ENCODE measurements around the gene TMEM154.

Gene TMEM154

DNA sequence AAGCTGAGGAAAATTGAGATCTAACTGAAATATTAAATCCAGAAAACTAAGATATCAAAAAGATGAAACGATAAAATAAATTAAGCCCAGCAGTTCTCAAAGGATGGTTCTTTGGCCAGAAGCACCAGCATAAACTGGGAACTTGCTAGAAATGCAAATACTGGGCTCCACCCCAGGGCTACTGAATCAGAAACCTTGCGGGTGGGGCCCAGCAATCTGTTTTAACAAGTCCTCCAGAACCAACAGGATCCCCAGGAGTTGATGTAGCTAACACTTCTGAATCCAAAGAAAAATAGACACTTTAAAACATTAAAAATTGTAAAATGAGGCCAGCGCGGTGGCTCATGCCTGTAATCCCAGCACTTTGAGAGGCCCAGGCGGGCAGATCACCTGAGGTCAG lies 14.1 kb upstream of the TMEM154 start:
- DNase-seq: no peak

DNA sequence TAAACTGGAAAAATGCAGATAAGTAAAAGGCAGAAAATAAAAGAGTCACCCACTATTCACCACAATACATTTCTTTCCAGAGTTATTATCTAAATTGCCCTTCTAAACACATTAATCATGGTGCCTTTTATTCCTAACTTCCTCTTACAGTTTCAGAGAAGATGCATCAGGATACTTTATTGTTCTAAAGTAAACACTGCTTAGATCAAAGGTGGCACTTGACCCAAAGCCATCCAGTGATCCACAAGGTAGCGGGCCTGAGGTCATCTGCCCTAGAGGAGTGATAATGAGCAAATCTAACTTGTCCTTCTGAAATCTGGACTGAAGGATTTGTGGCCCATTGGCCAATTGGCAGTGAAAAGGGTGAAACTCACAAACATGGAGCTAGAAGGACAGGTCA lies 12.0 kb upstream of the TMEM154 start:
- no peak for DNase-seq

DNA sequence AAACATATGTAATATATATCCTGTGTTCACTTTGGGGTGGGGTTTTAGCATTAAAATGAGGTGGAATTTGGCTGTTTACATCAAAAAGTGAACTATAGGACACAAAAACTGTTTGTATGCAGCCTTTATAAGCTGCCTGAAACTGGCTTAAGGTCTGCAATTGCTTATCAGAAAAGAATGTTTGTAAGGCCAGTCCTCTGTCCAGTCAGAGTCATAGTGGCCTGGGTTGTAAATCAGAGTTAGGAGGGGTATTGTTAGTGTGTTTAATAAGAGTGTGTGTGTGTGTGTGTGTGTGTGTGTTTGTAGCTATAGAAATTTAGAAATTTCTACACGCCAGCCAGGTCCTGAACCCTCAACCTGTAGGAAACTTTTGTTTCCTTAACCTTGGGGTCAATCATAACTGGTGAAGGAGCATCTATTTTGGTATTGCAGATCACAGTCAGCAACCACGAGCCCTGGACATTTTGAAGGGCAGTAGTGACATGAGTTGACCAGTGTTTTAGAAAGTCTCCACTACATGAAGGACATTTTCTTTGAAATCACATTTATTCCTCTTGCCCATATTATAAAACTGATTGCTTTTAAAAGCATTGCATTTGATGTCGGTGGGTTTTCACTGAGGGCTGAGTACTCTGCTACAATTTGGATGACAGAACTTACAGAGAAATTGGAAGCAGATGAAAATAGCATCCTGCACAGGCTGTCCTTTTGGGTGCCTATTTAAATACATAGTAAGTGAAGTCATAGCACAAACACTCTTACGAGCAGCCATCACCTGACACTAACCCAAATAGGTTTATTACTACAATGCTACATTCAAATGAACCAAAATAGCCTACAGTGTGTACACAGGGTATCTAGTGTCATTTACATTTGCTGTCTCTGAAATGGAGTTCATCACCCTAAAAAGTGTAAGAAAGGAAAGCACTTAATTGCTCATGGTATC lies 11.2 kb upstream of the TMEM154 start:
- no peak for DNase-seq

- DNase-seq: no peak
These were observed 10.1 kb upstream of the TMEM154 start for GRCh38 chr4:152689615-152690501.

- no peak for DNase-seq
These were observed 8.3 kb upstream of the TMEM154 start for GRCh38 chr4:152687974-152688599.

GRCh38 chr4:152686452-152687013 lies 6.7 kb upstream of the TMEM154 start:
- DNase-seq: no peak

GRCh38 chr4:152684587-152684986 lies 4.8 kb upstream of the TMEM154 start:
- DNase-seq: no peak

DNA sequence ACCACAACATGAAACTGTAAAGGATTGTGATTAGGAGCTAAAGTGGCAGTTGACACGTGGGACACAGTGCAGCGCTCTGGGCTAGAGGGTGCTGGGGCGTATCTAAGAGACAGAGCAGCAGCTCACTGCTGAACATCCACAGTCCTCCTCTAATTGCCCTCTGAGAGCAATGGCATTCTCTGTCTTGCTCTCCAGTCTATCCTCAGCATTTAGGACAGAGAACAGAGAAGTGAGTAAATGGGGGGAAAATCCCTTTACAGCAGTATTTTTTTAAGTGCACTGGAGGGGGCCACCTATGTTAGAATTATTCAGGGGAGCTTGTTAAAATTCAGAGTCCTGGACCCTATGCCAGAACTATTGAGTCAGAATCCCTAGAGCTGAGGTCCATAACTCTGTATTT lies 4.2 kb upstream of the TMEM154 start:
- DNase-seq: no peak

GRCh38 chr4:152682143-152682941 lies 2.5 kb upstream of the TMEM154 start:
- no peak for DNase-seq

GRCh38 chr4:152680988-152681603 lies 1.3 kb upstream of the TMEM154 start:
- no peak for DNase-seq

- DNase-seq: no peak
These were observed 956 bp downstream of the TMEM154 start for GRCh38 chr4:152678841-152679240.

DNA sequence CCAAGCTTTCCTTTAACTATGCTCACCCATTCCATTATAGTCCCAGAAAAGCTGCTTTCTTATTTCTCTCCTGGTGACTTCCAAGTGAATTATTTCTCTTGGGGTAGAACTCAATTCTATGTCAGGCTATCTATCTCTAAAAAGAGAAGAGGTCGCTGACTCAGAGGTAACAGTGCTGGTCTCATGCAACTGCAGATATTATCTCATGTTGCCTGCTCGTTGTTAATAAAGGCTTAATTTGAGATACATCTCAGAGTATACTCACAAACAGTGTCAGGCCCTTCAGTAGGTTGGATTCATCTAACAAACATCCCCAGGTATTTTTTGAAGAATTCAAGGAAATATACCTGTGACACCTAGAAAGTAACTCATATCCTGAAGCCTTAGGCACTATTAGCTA lies 2.7 kb downstream of the TMEM154 start:
- no peak for DNase-seq

DNA sequence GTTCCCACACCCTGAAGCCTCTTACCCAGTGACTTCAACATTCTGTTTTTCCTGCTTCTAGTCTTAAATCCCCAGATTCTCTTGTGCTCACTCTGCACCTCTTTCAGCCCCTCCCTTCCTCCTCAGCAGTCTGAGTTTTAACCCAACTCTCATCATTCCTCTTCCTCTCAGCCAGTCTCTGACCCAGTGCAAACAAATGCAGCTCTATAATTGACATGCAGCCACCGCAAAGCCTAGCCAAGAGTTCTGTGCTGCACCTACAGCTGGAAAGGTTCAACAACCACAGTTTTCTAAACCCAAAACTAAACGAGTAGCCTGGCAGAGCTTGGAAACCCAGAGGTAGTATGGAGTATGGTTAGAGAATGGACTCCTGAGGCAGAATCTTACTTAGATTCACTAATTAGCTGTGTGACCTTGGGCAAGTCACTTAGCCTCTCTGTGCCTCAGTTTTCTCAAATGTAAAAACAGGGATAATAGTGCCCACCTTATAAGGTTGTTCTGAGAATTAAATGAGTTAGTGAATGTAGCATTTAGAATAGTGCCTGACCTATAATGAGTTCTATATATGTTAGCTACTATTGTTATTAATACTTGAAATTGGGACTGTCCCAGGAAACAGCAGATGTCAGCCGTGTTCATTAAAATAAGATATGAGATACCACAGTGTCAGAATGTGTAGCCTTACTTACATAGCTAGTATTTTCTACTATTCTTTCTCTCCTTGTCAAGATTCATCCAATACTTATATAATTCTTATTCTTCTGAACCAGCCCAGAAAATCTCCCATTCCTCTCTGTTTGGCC lies 3.5 kb downstream of the TMEM154 start:
- DNase-seq: no peak

GRCh38 chr4:152674359-152674758 lies 5.4 kb downstream of the TMEM154 start:
- DNase-seq: no peak

GRCh38 chr4:152673489-152673888 lies 6.3 kb downstream of the TMEM154 start:
- DNase-seq: no peak

DNA sequence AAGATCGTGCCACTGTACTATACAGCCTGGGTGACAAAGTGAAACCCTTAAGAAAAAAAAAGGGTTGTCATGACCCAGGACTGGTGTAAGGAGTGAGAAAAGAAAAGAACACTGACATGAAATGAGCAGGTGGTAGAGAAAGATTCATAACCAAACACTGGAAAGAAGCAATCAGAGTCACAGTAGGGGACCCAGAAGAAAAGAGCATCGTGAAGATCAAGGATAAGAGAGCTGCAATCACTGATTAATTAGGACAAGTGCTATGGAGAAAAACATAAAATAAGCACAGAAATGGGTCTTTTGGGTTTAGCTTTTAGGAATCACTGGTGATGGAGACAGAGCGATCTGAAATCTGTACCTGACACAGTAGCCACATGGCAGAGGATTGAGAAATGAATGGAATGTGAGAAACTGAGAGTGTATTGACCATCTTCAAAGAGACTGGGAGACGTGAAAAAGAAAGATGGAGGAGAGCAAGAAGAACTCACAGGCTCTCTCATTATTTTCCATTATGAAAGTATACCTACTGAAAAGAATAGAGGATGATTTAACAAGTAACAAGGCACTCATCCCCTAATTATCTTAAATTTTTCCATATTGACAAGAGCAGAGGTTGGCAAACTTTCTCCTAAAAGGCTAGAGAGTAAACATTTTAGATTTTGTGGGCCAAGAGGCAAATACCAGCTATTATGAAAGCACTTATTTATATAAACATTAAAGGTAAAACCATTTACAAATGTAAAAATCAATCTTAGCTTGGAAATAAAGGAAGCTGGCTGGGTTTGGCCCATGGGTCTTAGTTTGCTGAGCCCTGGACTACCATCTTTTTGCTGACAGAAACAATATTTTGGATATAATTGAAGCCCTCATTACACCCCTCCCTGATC lies 7.3 kb downstream of the TMEM154 start:
- no peak for DNase-seq

DNA sequence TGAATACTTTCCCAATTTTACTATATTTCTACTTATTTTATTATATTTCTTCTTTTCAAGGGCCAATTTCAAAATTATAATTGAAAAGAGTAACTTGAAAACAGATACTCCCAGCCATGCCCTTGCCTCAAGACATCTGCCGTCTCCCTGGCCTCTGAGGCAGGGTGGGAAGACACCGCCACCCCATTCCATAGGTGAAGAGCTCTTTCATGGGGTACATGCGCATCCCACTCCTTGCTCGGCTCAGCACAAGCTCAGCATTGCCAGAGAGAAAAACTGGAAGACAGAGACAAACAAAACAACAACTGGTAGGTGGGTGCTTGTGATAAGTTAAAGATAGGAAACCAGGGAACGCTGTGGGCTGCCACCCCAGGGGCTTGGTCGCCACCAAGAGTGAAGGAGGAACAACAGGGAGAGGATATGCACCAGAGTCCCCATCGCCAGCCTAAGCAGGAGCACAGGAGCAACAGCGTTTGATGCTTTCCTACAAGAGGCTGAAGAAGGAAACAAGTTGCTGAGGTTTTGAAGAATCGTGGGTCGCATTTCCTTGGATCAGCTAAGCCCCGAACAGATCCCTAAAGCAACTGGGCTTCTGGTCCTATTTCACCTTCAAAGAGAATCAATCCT lies 11.3 kb downstream of the TMEM154 start:
- DNase-seq: no peak

DNA sequence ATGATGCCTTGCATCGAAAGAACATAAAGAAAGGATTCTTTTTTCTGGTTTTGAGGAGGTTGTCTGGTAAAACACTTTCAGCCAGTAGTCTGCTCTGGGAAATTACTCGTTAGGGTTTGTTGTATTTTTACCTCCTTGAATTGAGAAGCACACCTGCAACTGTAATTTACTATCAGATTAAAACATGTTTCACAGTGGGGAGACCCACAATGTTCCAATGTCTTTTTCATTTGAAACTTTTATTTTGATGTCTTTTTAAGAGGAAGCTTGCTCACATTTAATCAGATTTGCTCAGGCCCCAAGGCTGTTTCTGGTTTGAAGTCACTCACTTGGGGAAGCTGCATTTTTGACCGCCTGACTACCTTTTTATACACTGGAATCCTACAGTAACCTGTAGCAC lies 12.0 kb downstream of the TMEM154 start:
- DNase-seq: no peak

GRCh38 chr4:152666946-152667345 lies 12.9 kb downstream of the TMEM154 start:
- DNase-seq: no peak
